Sigmoid colon (tissue), 7 donors: Measurements from ENCODE around the gene SHISA8. TPM values are rescaled to one million over a fixed set of nuclear protein-coding genes. Genes with fewer than 3 reads are reported as not detected.

Experiments
- DNase-seq: peaks from one replicate; pipeline ENCODE4 v3.0.0-alpha.2; 2019
- H3K27ac ChIP-seq, 4 donors: fragments of 200-600 bp; sonication (generic); one replicate each; pipeline ENCODE4 v1.5.1; 2016 to 2019; ENCODE audit warnings: mild to moderate bottlenecking in 1 of 4
- H3K27me3 ChIP-seq, 3 donors: fragments of 200-600 bp; sonication (generic); one replicate each; pipeline ENCODE4 v1.5.1; 2019; ENCODE audit warnings: mild to moderate bottlenecking in 1 of 3
- H3K36me3 ChIP-seq, 4 donors: fragments of 200-600 bp; sonication (generic); one replicate each; pipeline ENCODE4 v1.5.1; 2016 to 2019
- H3K4me1 ChIP-seq, 4 donors: fragments of 200-600 bp; sonication (generic); one replicate each; pipeline ENCODE4 v1.5.1; 2017 to 2019
- H3K4me3 ChIP-seq, 4 donors: fragments of 200-600 bp; sonication (generic); one replicate each; pipeline ENCODE4 v1.5.1; 2017 to 2019; ENCODE audit warnings: mild to moderate bottlenecking in 2 of 4, moderate library complexity in 1 of 4
- H3K9me3 ChIP-seq, 4 donors: fragments of 200-600 bp in 3 of 4; sonication (generic) in 3 of 4; one replicate each; pipeline versions ENCODE4 v1.5.1 to v1.6.1; 2013 to 2019
- EP300 ChIP-seq, 4 donors: sonication (generic); formaldehyde crosslinking; IDR thresholded peaks; one replicate each; pipeline ENCODE4 v1.6.1; 2017; ENCODE audit warnings: antibody characterized with exemption in 4 of 4
- POLR2A ChIP-seq, 2 donors: fragments of 450-650 bp; IDR thresholded peaks; one replicate each; pipeline ENCODE4 v1.6.1; 2016; ENCODE audit warnings: antibody characterized with exemption in 2 of 2, mild to moderate bottlenecking in 2 of 2, moderate library complexity in 2 of 2
- POLR2AphosphoS5 ChIP-seq, 4 donors: sonication (generic); formaldehyde crosslinking; IDR thresholded peaks; one replicate each; pipeline ENCODE4 v1.6.1; 2017; ENCODE audit warnings: antibody characterized with exemption in 4 of 4
- whole genome bisulfite sequencing, 2 donors: extraction: QIAGEN DNeasy Blood & Tissue Kit; methylation state at CpG; one replicate each; pipeline ENCODE4 v1.1.7; 2013; 5-methylcytosine and 5-hydroxymethylcytosine counted together
- intact Hi-C: fragments of 100-400 bp; cut with DNase I; formaldehyde crosslinking; loops from one replicate; pipeline ENCODE4 v1.15.1; 2023
- polyA plus RNA-seq, 3 donors: library from polyadenylated mRNA; stranded (reverse); fragments of 200-250 nt; gene quantifications; one replicate each; pipeline ENCODE4 v1.2.3, GENCODE V29; 2013
- total RNA-seq, 4 donors: library from RNA; depleted of rRNA; stranded (reverse); fragments of >200 nt; gene quantifications; one replicate each; pipeline ENCODE4 v1.1.0, GENCODE V29; 2016
- TF ChIP-seq, protein P1 (sequence below), 4 experiments: fragments of 450-650 bp in 3 of 4; fragments of 200-600 bp in 1 of 4; IDR thresholded peaks; one replicate each; pipeline ENCODE4 v1.5.1; 2016 to 2019; ENCODE audit warnings: antibody characterized with exemption in 4 of 4, mild to moderate bottlenecking in 3 of 4, moderate library complexity in 2 of 4
- donor health status: healthy with polysubstance abuse.
- donor health status: Bipolar disorder and iron deficiency.
- donor health status: healthy.

SHISA8 gene
- total and polyA plus RNA-seq, 7 donors: 0.12 TPM; not detected in 6

DNA sequence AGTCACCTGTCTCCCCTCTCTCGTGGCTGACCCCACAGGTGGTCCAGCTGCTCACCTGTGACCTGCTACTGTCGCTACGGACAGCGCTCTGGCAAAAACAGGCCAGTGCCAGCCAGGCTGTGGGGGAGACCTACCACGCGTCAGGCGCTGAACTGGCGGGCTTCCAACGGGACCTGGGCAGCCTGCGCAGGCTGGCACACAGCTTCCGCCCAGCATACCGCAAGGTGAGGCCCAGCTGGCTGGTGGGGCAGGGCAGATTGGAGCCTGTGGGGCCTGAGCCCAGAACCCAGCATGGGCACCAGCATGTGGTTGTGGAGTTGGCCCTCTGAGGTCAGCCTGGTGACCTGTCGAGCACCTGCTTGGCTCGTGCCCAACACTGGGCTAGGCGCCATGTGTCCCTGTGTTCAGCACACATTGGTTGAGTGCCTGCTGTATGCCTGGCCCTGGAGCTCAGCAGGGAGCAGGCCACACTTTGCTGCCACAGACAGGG lies 11.9 kb downstream of the SHISA8 start:
- H3K4me1 ChIP-seq: no peaks in the 10 kb centered on the region
- DNase-seq: no peak
- no peaks in the 10 kb centered on the region for H3K27me3 ChIP-seq
- no peaks in the 10 kb centered on the region for H3K9me3 ChIP-seq
- H3K36me3 ChIP-seq: peaks cover 0 to 89% (median 44%) of the 10 kb centered on the region in 4 donors
- no peak overlapping the region for H3K4me3 ChIP-seq
- WGBS, 2 donors: 81 to 92% methylated on average over 15 of the region's 15 CpGs
- TF ChIP-seq POLR2A (IDR thresholded peaks at IDR 0.05) (no peak), EP300 (IDR thresholded peaks at IDR 0.05) (no peak), POLR2AphosphoS5 (IDR thresholded peaks at IDR 0.05) (no peak)
- TF ChIP-seq, protein P1, sequence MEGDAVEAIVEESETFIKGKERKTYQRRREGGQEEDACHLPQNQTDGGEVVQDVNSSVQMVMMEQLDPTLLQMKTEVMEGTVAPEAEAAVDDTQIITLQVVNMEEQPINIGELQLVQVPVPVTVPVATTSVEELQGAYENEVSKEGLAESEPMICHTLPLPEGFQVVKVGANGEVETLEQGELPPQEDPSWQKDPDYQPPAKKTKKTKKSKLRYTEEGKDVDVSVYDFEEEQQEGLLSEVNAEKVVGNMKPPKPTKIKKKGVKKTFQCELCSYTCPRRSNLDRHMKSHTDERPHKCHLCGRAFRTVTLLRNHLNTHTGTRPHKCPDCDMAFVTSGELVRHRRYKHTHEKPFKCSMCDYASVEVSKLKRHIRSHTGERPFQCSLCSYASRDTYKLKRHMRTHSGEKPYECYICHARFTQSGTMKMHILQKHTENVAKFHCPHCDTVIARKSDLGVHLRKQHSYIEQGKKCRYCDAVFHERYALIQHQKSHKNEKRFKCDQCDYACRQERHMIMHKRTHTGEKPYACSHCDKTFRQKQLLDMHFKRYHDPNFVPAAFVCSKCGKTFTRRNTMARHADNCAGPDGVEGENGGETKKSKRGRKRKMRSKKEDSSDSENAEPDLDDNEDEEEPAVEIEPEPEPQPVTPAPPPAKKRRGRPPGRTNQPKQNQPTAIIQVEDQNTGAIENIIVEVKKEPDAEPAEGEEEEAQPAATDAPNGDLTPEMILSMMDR (IDR thresholded peaks at IDR 0.05): no peak
- intact Hi-C loops: no loop called here
- H3K27ac ChIP-seq: no peak overlapping the region

DNA sequence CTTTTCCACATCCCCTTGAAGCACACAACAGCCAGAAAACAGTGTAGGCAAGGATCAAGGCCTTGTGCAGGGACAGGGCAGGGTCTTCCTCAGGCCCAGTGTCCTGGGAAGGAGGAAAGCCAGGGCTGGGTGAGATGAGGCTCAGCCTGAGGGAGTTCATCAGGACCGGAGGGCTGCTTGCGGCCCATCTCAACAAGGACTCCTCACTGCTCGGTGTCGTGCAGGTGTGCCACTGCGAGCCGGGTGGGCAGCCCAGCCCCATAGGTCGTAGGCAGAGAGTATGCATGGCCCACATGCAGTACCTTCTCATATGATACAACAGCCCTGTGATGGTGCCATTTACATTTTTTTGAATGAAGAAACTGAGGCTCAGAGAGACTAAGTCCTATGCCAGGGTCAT lies 12.9 kb downstream of the SHISA8 start:
- WGBS, 2 donors: 90 to 97% methylated on average over 7 of the region's 7 CpGs
- H3K36me3 ChIP-seq: peaks cover 0 to 92% (median 48%) of the 10 kb centered on the region in 4 donors
- no peak for DNase-seq
- no peak for TF ChIP-seq POLR2A (IDR thresholded peaks at IDR 0.05)
- TF ChIP-seq, protein P1 (IDR thresholded peaks at IDR 0.05): no peak
- no peak for TF ChIP-seq EP300 (IDR thresholded peaks at IDR 0.05)
- TF ChIP-seq POLR2AphosphoS5 (IDR thresholded peaks at IDR 0.05): no peak
- H3K4me1 ChIP-seq: no peaks in the 10 kb centered on the region
- intact Hi-C loops: no loop called here
- H3K27me3 ChIP-seq: no peaks in the 10 kb centered on the region
- no peaks in the 10 kb centered on the region for H3K9me3 ChIP-seq
- H3K27ac ChIP-seq: no peak overlapping the region
- H3K4me3 ChIP-seq: no peak overlapping the region

DNA sequence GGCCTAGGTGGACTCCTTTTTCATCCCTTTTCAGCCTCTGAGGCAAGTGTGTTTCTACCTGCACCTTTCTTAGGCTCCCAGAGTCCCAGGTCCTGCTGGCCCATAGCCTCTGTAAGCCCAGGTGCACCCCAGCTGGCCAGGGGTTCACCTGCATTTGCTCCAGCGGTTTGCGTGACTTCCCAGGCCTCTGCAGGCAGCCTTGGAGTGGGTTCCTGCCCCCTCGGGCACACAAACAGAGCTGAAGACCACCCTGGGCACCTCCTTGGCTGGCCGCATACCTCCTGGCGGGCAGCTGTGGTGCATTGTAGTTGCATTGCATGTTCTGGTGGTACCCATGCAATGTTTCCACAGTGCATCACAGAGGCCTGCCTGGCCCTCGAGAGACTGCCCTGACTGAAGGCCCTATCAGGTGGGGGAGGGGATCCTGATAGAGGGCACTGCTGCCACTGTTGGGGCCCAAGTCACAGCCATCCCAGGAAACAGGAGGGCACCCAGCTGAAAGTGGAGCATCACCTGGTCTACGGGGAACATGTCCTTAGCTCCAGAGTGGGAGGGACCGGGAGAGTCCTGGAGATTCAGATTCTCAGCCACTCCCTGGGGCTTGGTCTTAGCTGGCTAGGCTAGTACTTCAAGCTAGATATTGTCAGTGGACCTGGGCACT lies 14.1 kb downstream of the SHISA8 start:
- no peaks in the 10 kb centered on the region for H3K4me1 ChIP-seq
- H3K36me3 ChIP-seq: peaks cover 0 to 98% (median 51%) of the 10 kb centered on the region in 4 donors
- no peak for TF ChIP-seq POLR2A (IDR thresholded peaks at IDR 0.05)
- TF ChIP-seq POLR2AphosphoS5 (IDR thresholded peaks at IDR 0.05): no peak
- intact Hi-C loops: no loop called here
- no peak overlapping the region for H3K27ac ChIP-seq
- no peak for DNase-seq
- WGBS, 2 donors: 94 to 96% methylated on average over 8 of the region's 8 CpGs
- H3K4me3 ChIP-seq: no peak overlapping the region
- H3K27me3 ChIP-seq: no peaks in the 10 kb centered on the region
- H3K9me3 ChIP-seq: no peaks in the 10 kb centered on the region

DNA sequence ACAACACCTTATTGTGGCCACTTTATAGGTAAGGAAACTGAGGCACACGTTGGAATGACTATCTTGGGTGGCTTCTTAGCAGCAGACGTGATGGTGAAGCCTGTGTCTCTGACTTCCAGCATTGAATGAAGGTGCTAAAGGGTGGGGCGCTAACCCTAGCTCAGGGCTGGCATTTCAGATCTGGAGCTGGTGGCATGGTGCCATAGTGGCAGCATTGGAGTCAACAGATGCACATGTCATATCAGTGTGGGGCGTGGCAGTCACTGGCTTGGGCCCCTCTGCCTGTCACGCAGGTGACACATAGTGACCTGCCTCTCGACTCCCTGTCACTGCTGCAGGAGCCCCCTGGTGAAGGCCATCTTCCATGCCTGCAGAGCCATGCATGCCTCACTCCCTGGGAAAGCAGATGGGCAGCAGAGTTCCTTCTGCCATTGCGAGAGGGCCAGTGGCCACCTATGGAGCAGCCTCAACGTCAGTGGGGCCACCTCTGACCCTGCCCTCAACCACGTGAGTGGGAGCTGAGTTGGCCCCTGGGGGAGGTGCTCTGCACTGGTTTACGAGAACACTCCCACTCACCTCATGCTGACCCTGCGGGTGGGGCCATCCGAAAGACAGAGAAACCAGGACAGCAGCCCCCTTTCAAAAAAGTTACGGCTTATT lies 14.8 kb downstream of the SHISA8 start:
- WGBS, 2 donors: 72 to 89% methylated on average over 13 of the region's 13 CpGs
- TF ChIP-seq, protein P1 (IDR thresholded peaks at IDR 0.05): no peak
- no peak for TF ChIP-seq POLR2AphosphoS5 (IDR thresholded peaks at IDR 0.05)
- no peak for TF ChIP-seq EP300 (IDR thresholded peaks at IDR 0.05)
- TF ChIP-seq POLR2A (IDR thresholded peaks at IDR 0.05): no peak

DNA sequence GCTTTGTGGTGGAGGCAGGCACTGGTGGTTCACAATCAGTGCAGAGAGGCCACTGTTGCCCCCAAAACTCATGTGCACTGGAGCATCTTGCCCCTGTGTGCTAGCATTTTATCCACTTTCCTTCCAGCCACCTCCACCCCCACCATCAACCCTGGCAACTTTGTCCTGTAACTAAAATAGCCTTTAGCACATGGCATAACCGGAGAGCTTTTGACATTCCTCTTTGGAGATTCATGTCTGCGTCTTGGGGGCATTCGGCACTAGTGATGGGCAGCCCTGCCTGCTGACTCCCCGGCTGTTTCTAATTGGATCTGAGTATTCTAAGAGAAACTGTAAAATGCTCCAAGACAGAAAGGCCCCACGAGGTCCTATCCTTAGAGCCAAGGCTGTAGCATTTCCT lies 15.8 kb downstream of the SHISA8 start:
- Histone ChIP-seq H3K27me3 (no peaks in the 10 kb centered on the region), H3K4me3 (no peak overlapping the region), H3K4me1 (no peaks in the 10 kb centered on the region), H3K36me3 (peaks cover 6 to 98% (median 50%) of the 10 kb centered on the region in 4 donors), H3K9me3 (no peaks in the 10 kb centered on the region), H3K27ac (no peak overlapping the region)
- 92 to 94% methylated on average over 5 of the region's 5 CpGs for WGBS, 2 donors
- TF ChIP-seq, protein P1 (IDR thresholded peaks at IDR 0.05): no peak
- TF ChIP-seq POLR2A (IDR thresholded peaks at IDR 0.05): no peak
- TF ChIP-seq EP300 (IDR thresholded peaks at IDR 0.05): no peak
- TF ChIP-seq POLR2AphosphoS5 (IDR thresholded peaks at IDR 0.05): no peak
- DNase-seq: no peak
- intact Hi-C loops: no loop called here

More for the DNA sequence above, 14.8 kb downstream of the SHISA8 start:
- Histone ChIP-seq H3K4me3 (no peak overlapping the region), H3K4me1 (no peaks in the 10 kb centered on the region), H3K27ac (no peak overlapping the region), H3K9me3 (no peaks in the 10 kb centered on the region), H3K27me3 (no peaks in the 10 kb centered on the region), H3K36me3 (peaks cover 0 to 98% (median 51%) of the 10 kb centered on the region in 4 donors)
- intact Hi-C loops: no loop called here
- DNase-seq: no peak
